ENCODE data around the gene PCDHGA1.

DNA sequence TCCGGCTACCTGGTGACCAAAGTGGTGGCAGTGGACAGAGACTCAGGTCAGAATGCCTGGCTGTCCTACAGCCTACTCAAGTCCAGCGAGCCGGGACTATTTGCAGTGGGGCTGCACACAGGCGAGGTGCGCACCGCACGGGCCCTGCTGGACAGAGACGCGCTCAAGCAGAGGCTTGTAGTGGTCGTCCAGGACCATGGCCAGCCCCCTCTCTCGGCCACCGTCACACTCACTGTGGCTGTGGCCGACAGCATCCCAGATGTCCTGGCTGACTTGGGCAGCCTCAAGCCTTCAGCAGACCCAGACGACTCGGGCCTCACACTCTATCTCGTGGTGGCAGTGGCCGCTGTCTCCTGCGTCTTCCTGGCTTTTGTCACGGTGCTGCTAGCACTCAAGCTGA is 26.6 kb downstream of the PCDHGA1 start:
- TF ChIP-seq, protein P1, sequence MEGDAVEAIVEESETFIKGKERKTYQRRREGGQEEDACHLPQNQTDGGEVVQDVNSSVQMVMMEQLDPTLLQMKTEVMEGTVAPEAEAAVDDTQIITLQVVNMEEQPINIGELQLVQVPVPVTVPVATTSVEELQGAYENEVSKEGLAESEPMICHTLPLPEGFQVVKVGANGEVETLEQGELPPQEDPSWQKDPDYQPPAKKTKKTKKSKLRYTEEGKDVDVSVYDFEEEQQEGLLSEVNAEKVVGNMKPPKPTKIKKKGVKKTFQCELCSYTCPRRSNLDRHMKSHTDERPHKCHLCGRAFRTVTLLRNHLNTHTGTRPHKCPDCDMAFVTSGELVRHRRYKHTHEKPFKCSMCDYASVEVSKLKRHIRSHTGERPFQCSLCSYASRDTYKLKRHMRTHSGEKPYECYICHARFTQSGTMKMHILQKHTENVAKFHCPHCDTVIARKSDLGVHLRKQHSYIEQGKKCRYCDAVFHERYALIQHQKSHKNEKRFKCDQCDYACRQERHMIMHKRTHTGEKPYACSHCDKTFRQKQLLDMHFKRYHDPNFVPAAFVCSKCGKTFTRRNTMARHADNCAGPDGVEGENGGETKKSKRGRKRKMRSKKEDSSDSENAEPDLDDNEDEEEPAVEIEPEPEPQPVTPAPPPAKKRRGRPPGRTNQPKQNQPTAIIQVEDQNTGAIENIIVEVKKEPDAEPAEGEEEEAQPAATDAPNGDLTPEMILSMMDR (conservative IDR thresholded peaks at IDR 0.05; ENCODE audit: low read depth, low read length) = no peak
- TF ChIP-seq EZH2 (IDR thresholded peaks at IDR 0.05; ENCODE audit: borderline replicate concordance, low read depth, low read length, poor library complexity, severe bottlenecking) = no peak

Measured in A673 (cell line).